ENCODE results near the gene RBM18. TPM values are rescaled to one million over a fixed set of nuclear protein-coding genes. Genes with fewer than 3 reads are reported as not detected.

RBM18 gene
- total RNA-seq, 2 donors from 2014 or later = 4.6 to 5.4 TPM

GRCh38 chr9:122307061-122307460 lies 42.4 kb upstream of the RBM18 start:
- DNase-seq = no peak
- WGBS, 2 donors = 73 to 94% methylated on average over 5 of the region's 5 CpGs
- Histone ChIP-seq H3K36me3 (replicated peaks in 1 of 2; ENCODE audit: insufficient read depth in 1 of 2, low read depth in 2 of 2) (no peaks in the 10 kb centered on the region), H3K4me3 (no peak overlapping the region), H3K27ac (no peak overlapping the region), H3K9me3 (no peaks in the 10 kb centered on the region), H3K27me3 (no peaks in the 10 kb centered on the region), H3K4me1 (no peaks in the 10 kb centered on the region)
- no peak for TF ChIP-seq CTCF (IDR thresholded peaks at IDR 0.05)
- intact Hi-C loops (cut with DNase I) = loop anchor here (10.0 kb wide), 1 partner anchor 52 kb away; no protein-coding TSS in a partner anchor
- peak; percentile 27 for ATAC-seq

- DNase-seq = no peak
- TF ChIP-seq POLR2A (IDR thresholded peaks at IDR 0.05) (no peak), CTCF (IDR thresholded peaks at IDR 0.05) (no peak)
- intact Hi-C loops (cut with DNase I) = loop anchor here (10.0 kb wide), 1 partner anchor 48 kb away; no protein-coding TSS in a partner anchor
- H3K4me1 ChIP-seq = no peaks in the 10 kb centered on the region
- no peaks in the 10 kb centered on the region for H3K9me3 ChIP-seq
- 84% methylated on average over 5 of the region's 5 CpGs for WGBS, 2 donors
- no peak overlapping the region for H3K27ac ChIP-seq
- H3K36me3 ChIP-seq (replicated peaks in 1 of 2; ENCODE audit: insufficient read depth in 1 of 2, low read depth in 2 of 2) = no peaks in the 10 kb centered on the region
- ATAC-seq = no peak
- H3K27me3 ChIP-seq = no peaks in the 10 kb centered on the region
- no peak overlapping the region for H3K4me3 ChIP-seq
Observed at GRCh38 chr9:122302237-122303093, 37.8 kb upstream of the RBM18 start.

GRCh38 chr9:122297512-122297911 lies 32.9 kb upstream of the RBM18 start:
- TF ChIP-seq CTCF (IDR thresholded peaks at IDR 0.05) = no peak
- no peak for TF ChIP-seq POLR2A (IDR thresholded peaks at IDR 0.05)
- ATAC-seq (no peak), DNase-seq (no peak)
- 88 to 93% methylated on average over 3 of the region's 3 CpGs for WGBS, 2 donors
- H3K4me3 ChIP-seq = no peak overlapping the region
- no peaks in the 10 kb centered on the region for H3K27me3 ChIP-seq
- intact Hi-C loops (cut with DNase I) = no loop called here
- H3K4me1 ChIP-seq = no peaks in the 10 kb centered on the region
- no peaks in the 10 kb centered on the region for H3K9me3 ChIP-seq
- H3K36me3 ChIP-seq (replicated peaks in 1 of 2; ENCODE audit: insufficient read depth in 1 of 2, low read depth in 2 of 2) = peaks cover 0 to 2% of the 10 kb centered on the region in 2 donors
- no peak overlapping the region for H3K27ac ChIP-seq

- TF ChIP-seq CTCF (IDR thresholded peaks at IDR 0.05) (no peak), POLR2A (IDR thresholded peaks at IDR 0.05) (no peak)
- H3K27me3 ChIP-seq = no peaks in the 10 kb centered on the region
- H3K4me1 ChIP-seq = peaks cover 4% of the 10 kb centered on the region
- H3K36me3 ChIP-seq (replicated peaks in 1 of 2; ENCODE audit: insufficient read depth in 1 of 2, low read depth in 2 of 2) = peaks cover 0 to 4% of the 10 kb centered on the region in 2 donors
- intact Hi-C loops (cut with DNase I) = no loop called here
- DNase-seq (no peak), ATAC-seq (no peak)
- no peak overlapping the region for H3K27ac ChIP-seq
- H3K9me3 ChIP-seq = no peaks in the 10 kb centered on the region
- H3K4me3 ChIP-seq = no peak overlapping the region
- 64 to 66% methylated on average over 4 of the region's 4 CpGs for WGBS, 2 donors
Observed at GRCh38 chr9:122294531-122294930, 29.9 kb upstream of the RBM18 start.

DNA sequence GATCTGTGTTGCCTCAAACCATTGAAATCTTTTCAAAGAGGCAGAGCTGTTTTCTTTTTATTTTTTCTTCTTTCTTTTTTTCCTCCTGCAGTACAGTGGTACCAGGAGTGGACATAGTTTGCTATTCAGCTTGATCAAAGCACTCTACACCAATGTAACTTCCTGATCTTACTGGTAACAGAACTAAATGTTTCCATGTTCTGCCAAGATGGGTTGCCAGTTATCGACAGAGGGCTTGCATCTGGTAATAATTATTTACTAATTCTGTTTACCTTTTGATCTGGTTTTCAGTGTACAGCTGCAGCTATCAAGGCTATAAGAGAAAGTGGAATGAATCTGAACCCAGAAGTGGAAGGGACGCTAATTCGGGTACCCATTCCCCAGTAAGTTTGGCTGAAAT lies 26.8 kb upstream of the RBM18 start:
- ATAC-seq = no peak
- intact Hi-C loops (cut with DNase I) = no loop called here
- DNase-seq = no peak
- Histone ChIP-seq H3K27me3 (no peaks in the 10 kb centered on the region), H3K4me3 (no peak overlapping the region), H3K27ac (no peak overlapping the region), H3K36me3 (replicated peaks in 1 of 2; ENCODE audit: insufficient read depth in 1 of 2, low read depth in 2 of 2) (peaks cover 0 to 4% of the 10 kb centered on the region in 2 donors), H3K4me1 (peaks cover 4% of the 10 kb centered on the region), H3K9me3 (no peaks in the 10 kb centered on the region)
- TF ChIP-seq POLR2A (IDR thresholded peaks at IDR 0.05) (no peak), CTCF (IDR thresholded peaks at IDR 0.05) (no peak)
- WGBS, 2 donors = 56 to 66% methylated on average over 3 of the region's 3 CpGs
